ENCODE measurements around the gene ABCC4.

Gene ABCC4

DNA sequence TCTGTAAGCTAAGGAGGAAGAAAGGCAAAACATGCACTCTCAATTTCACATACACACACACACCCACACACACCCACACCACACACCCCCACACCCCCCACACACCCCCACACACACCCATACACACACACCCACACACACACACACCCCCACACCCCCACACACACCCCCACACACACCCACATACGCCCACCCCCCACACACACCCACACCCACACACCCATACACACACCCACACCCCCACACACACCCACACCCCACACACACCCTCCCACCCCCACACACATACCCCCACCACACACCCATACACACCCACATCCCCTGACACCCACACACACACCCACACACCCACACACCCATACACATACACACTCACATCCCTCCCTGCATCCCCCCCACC is 276.1 kb downstream of the ABCC4 start:
- no peaks in the 10 kb centered on the region for H3K4me1 Mint-ChIP-seq (ENCODE audit: low read depth)
- no peaks in the 10 kb centered on the region for H3K27me3 Mint-ChIP-seq
- peaks cover 61% of the 10 kb centered on the region for H3K36me3 Mint-ChIP-seq (ENCODE audit: low read depth)
- H3K4me3 Mint-ChIP-seq, result no peak overlapping the region
- H3K27ac Mint-ChIP-seq, result no peak overlapping the region
- peaks cover 5% of the 10 kb centered on the region for H3K9me3 Mint-ChIP-seq
- no peak for DNase-seq

DNA sequence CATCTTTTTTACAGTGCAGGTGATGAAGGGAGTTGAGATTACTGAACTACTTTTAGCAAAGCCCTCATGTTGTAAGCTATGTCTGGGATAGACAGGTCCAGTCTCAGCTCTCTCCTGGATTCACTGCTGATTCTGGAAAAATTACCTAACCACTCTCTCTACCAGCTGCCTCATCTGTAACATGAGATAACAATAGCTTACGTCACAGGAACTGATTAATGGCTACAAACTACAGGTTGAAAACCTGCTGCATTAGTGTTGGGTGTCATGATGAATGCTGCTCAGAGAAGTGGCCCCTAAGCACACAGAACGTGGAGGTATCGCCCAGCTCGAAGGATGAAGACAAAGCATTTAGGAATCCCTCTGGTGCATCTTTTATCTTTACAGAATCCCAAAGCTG is 277.8 kb downstream of the ABCC4 start:
- DNase-seq, result no peak
- peaks cover 3% of the 10 kb centered on the region for H3K9me3 Mint-ChIP-seq
- H3K27me3 Mint-ChIP-seq, result no peaks in the 10 kb centered on the region
- H3K4me1 Mint-ChIP-seq (ENCODE audit: low read depth), result no peaks in the 10 kb centered on the region
- no peak overlapping the region for H3K4me3 Mint-ChIP-seq
- peaks cover 63% of the 10 kb centered on the region for H3K36me3 Mint-ChIP-seq (ENCODE audit: low read depth)
- H3K27ac Mint-ChIP-seq, result no peak overlapping the region

DNA sequence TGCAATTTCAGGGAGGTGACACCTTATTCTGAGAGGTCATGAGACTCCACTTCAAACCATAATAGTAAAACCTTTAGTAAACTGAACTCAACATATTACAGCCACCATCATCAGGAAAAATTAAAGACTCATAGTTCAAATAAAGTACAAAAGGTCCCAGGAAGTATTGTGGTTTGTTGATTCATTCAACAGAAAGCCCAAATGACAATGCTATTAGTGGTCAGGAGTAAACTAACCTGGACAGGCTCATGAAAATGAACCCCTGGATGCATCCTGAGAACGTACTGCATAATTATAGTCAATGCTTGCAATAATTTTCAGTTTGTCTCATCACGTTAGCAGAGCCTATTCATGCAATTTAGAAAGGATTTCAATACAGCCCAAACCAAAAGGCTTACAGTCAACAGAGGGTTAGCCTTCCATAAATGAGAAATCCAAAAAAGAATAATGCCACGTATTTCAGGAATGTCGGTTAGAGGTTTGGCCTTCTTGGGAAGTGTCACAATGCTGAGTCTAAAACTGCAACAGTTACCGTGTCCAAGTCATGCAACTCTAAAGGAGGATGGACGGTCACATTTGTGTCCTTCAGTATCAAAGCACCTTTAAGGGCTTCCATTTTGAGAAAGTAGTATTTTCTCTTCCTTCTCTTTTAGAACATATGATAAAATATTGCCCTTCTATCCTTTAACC is 280.8 kb downstream of the ABCC4 start:
- no peak overlapping the region for H3K27ac Mint-ChIP-seq
- DNase-seq, result no peak
- H3K4me1 Mint-ChIP-seq (ENCODE audit: low read depth), result no peaks in the 10 kb centered on the region
- H3K9me3 Mint-ChIP-seq, result no peaks in the 10 kb centered on the region
- H3K36me3 Mint-ChIP-seq (ENCODE audit: low read depth), result peaks cover 54% of the 10 kb centered on the region
- H3K27me3 Mint-ChIP-seq, result no peaks in the 10 kb centered on the region
- no peak overlapping the region for H3K4me3 Mint-ChIP-seq

DNA sequence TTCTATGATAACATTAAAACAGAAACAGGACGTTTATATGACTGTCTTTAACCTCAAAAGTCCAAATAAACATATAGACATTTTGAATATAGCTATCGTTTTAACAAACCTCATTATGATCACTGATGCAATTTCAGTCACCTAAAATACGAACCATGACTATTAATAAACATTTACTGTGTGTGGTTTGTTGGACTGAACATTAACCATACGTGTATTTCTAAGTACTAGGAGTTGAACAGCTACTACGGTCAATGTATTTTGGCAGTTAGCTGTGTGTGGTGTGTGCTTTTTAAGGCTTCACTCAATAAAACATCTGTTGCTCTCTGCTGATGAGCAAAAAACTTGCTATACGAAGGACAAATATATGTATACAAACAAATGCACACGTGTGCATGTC is 281.4 kb downstream of the ABCC4 start:
- Mint-ChIP-seq H3K4me1 (ENCODE audit: low read depth) (no peaks in the 10 kb centered on the region), H3K9me3 (no peaks in the 10 kb centered on the region), H3K4me3 (no peak overlapping the region), H3K27ac (no peak overlapping the region), H3K36me3 (ENCODE audit: low read depth) (peaks cover 54% of the 10 kb centered on the region), H3K27me3 (no peaks in the 10 kb centered on the region)
- no peak for DNase-seq

DNA sequence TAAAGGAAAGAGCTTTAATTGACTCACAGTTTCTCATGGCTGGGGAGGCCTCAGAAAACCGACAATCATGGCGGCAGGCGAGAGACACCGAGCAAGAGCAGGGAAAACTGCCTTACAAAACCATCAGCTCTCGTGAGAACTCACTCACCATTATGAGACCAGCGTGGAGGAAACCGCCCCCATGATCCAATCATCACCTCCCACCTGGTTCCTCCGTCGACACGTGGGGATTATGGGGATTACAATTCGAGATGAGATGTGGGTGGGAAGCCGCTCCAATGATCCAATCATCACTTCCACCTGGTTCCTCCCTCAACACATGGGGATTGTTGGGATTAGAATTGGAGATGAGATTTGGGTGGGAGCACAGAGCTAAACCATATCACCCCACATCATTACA is 293.9 kb downstream of the ABCC4 start:
- H3K4me1 Mint-ChIP-seq (ENCODE audit: low read depth), result peaks cover 2% of the 10 kb centered on the region
- H3K4me3 Mint-ChIP-seq, result no peak overlapping the region
- H3K36me3 Mint-ChIP-seq (ENCODE audit: low read depth), result no peaks in the 10 kb centered on the region
- H3K27ac Mint-ChIP-seq, result no peak overlapping the region
- H3K27me3 Mint-ChIP-seq, result peaks cover 17% of the 10 kb centered on the region
- H3K9me3 Mint-ChIP-seq, result no peaks in the 10 kb centered on the region
- no peak for DNase-seq

DNA sequence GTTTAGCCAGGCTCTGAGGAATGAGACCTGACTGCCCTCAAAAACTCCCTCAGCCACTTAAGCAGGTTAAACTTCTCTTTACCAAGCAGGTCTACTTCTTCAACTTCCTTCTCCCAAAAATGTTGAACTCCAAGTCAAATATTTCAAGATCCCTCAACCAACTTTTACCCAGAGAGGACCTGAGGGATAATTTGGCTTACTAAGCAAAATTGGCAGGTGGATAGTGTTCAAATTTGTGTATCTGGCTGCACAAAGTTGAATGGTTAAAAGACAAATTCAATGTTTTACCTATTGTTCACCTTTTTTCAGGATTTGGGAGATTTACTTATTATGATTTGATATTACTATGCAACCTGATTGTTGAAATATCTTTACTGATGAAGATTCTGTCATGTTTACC is 296.0 kb downstream of the ABCC4 start:
- Mint-ChIP-seq H3K27me3 (peaks cover 31% of the 10 kb centered on the region), H3K27ac (no peak overlapping the region), H3K4me1 (ENCODE audit: low read depth) (peaks cover 2% of the 10 kb centered on the region), H3K36me3 (ENCODE audit: low read depth) (no peaks in the 10 kb centered on the region), H3K9me3 (no peaks in the 10 kb centered on the region), H3K4me3 (no peak overlapping the region)
- no peak for DNase-seq

DNA sequence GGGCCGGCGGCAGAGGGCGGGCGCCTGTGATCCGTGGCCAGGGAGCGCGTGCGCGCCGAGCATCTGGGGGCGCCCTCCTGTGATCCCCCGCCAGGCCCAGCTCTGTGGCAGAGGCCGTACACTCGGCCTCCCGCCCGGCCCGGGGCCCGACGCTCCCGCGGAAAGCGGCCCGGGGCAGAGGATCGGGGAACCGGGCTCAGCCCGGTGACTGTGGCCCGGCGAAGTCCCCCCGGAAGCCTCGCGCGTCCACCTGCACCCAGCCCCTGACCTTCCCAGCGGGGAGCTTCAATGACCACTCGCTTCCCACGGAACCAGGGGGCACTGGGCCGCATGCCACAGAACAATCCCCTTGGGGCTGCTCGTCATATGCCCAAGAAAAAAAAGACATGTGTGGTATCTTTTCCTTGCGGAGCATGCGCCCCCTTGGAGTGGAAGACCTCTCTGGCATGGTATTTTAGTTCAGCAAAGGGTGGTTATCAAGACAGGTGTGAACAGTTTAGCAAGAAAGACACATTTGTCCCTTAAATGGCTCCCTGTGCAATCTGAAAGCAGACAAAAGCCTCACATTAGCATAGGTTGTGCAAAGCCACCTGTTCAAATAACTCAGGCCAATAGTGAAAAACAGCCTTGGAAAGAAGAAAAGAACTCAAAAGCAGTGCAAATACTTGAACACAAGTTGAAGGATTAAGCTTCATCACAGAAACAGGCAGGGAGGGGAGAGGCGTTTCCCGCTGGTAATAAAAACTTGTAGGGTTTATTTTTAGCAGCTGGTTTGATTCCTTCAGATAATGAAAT is 298.0 kb downstream of the ABCC4 start:
- H3K27ac Mint-ChIP-seq, result no peak overlapping the region
- H3K4me3 Mint-ChIP-seq, result no peak overlapping the region
- no peak for DNase-seq
- peaks cover 2% of the 10 kb centered on the region for H3K4me1 Mint-ChIP-seq (ENCODE audit: low read depth)
- H3K36me3 Mint-ChIP-seq (ENCODE audit: low read depth), result no peaks in the 10 kb centered on the region
- H3K27me3 Mint-ChIP-seq, result peaks cover 36% of the 10 kb centered on the region
- no peaks in the 10 kb centered on the region for H3K9me3 Mint-ChIP-seq

DNA sequence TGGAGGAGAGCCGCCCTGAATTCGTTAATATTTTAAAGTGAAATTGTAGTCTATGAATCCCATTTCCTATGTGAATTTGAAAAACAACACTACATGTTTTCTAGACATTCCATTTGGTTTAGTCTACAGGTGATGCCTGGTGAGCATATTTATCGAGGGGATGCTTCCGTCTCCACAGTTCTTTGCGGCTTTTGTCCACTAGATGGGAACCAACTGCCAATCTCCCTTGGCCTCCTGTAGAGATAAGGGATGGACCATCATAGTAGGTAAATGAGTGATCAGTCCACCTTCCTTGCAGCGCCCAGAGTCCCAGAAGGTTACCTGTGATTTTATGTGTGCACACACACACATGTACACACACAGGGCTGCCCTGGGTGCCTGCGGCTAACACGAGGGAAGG is 299.1 kb downstream of the ABCC4 start:
- H3K36me3 Mint-ChIP-seq (ENCODE audit: low read depth), result no peaks in the 10 kb centered on the region
- H3K9me3 Mint-ChIP-seq, result no peaks in the 10 kb centered on the region
- peaks cover 40% of the 10 kb centered on the region for H3K27me3 Mint-ChIP-seq
- H3K4me1 Mint-ChIP-seq (ENCODE audit: low read depth), result peaks cover 2% of the 10 kb centered on the region
- no peak for DNase-seq
- no peak overlapping the region for H3K27ac Mint-ChIP-seq
- H3K4me3 Mint-ChIP-seq, result no peak overlapping the region

DNA sequence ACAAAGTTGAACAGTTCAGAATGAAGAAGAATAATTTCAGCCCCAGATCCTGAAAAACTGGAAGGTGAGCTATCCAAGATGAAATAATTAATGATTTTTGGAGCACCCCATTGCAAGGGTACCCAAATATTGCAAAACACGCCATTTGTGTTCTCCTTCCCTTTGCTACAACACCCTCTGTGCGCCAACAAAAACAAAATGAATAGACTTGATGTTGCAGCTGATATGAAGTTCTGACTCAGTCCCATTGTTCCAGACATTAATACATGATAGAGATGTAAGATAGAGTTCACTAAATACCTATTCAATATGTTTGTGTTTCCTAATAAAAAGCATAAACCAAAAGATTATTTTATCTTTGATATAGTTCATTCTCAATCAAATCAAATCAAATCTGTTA is 301.4 kb downstream of the ABCC4 start:
- Mint-ChIP-seq H3K27me3 (peaks cover 47% of the 10 kb centered on the region), H3K9me3 (no peaks in the 10 kb centered on the region), H3K36me3 (ENCODE audit: low read depth) (no peaks in the 10 kb centered on the region), H3K4me1 (ENCODE audit: low read depth) (peaks cover 2% of the 10 kb centered on the region), H3K4me3 (no peak overlapping the region), H3K27ac (no peak overlapping the region)
- no peak for DNase-seq

DNA sequence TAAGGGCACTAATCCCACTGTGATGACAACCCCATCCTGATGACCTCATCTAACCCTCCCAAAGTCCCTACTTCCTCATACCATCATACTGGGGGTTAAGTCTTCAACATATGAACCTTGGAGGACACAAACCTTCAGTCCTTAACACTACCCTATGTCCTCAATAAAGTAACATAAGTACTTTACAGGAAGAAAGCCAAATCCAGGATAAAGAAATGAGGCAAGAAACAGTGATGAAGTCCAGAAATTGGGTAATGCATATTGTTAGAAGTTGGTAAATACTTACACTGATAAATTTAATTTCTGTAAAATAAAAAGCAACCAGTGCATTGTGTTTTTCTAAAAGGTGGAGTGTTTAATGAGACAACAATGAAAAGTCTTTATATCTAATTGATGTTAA is 304.1 kb downstream of the ABCC4 start:
- no peaks in the 10 kb centered on the region for H3K36me3 Mint-ChIP-seq (ENCODE audit: low read depth)
- H3K9me3 Mint-ChIP-seq, result no peaks in the 10 kb centered on the region
- peaks cover 44% of the 10 kb centered on the region for H3K27me3 Mint-ChIP-seq
- no peak overlapping the region for H3K27ac Mint-ChIP-seq
- no peaks in the 10 kb centered on the region for H3K4me1 Mint-ChIP-seq (ENCODE audit: low read depth)
- DNase-seq, result no peak
- H3K4me3 Mint-ChIP-seq, result no peak overlapping the region

DNA sequence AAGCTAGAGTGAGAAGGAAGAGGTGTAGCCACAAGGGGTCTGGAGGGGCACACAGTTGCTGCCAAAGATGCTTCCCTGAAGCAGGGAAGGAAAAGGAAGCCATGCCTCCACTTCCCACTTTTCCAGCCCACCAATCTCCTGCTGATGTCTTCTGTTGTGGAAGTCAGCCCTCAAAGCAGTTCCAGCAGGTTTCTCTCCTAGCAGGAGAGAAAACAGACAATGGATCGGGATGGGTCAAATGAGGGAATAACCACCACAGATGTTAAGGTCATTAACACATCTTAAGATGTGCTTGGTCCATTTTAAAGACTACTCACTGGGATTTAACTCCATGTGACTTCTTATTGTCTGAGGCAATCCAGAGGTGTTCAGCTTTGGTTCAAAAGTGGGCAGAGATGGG is 304.8 kb downstream of the ABCC4 start:
- Mint-ChIP-seq H3K4me3 (no peak overlapping the region), H3K4me1 (ENCODE audit: low read depth) (no peaks in the 10 kb centered on the region), H3K27ac (no peak overlapping the region), H3K27me3 (peaks cover 41% of the 10 kb centered on the region), H3K36me3 (ENCODE audit: low read depth) (no peaks in the 10 kb centered on the region), H3K9me3 (no peaks in the 10 kb centered on the region)
- no peak for DNase-seq

DNA sequence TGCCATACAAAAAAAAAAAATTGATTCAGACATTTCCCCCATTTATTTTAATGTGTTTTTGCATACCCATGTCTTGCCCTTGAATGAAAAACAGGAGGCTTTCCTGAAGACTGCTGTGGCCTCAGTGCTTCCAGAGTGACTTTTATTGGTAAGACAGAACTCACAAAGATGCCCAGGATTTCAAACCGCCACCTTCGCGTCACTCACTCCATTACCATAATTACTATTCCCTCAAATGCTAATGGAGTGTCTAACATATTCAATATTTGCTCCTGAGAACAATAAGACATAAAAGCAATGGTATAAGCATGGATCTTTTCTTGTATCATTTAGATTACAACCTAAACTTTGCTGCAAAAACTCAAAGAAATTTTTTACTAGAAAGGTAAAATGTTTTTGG is 306.7 kb downstream of the ABCC4 start:
- H3K27ac Mint-ChIP-seq, result no peak overlapping the region
- H3K9me3 Mint-ChIP-seq, result no peaks in the 10 kb centered on the region

DNA sequence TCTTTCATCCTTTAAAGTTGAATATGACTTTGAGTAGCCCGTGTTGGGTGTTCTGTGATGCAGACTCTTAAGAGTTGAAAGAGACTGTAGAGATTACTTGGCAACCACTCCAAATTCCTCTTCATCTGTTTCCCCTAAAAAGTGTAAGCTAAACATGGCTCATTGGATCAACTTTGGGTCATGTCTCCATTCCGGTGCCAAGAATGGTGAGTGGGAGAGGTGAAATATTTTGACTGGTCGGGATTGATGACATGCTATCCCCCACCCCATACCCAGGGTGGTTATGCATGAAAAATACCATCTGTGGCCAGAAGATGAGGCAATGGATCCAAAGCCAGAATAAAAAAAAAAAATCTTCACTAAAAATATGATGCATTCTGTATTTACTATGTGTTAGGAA is 307.6 kb downstream of the ABCC4 start:
- Mint-ChIP-seq H3K27ac (no peak overlapping the region), H3K4me1 (ENCODE audit: low read depth) (no peaks in the 10 kb centered on the region), H3K4me3 (no peak overlapping the region), H3K27me3 (peaks cover 39% of the 10 kb centered on the region), H3K9me3 (no peaks in the 10 kb centered on the region), H3K36me3 (ENCODE audit: low read depth) (no peaks in the 10 kb centered on the region)
- no peak for DNase-seq

More for the DNA sequence above, 306.7 kb downstream of the ABCC4 start:
- Mint-ChIP-seq H3K4me1 (ENCODE audit: low read depth) (no peaks in the 10 kb centered on the region), H3K36me3 (ENCODE audit: low read depth) (no peaks in the 10 kb centered on the region), H3K27me3 (peaks cover 39% of the 10 kb centered on the region), H3K4me3 (no peak overlapping the region)
- no peak for DNase-seq

DNA sequence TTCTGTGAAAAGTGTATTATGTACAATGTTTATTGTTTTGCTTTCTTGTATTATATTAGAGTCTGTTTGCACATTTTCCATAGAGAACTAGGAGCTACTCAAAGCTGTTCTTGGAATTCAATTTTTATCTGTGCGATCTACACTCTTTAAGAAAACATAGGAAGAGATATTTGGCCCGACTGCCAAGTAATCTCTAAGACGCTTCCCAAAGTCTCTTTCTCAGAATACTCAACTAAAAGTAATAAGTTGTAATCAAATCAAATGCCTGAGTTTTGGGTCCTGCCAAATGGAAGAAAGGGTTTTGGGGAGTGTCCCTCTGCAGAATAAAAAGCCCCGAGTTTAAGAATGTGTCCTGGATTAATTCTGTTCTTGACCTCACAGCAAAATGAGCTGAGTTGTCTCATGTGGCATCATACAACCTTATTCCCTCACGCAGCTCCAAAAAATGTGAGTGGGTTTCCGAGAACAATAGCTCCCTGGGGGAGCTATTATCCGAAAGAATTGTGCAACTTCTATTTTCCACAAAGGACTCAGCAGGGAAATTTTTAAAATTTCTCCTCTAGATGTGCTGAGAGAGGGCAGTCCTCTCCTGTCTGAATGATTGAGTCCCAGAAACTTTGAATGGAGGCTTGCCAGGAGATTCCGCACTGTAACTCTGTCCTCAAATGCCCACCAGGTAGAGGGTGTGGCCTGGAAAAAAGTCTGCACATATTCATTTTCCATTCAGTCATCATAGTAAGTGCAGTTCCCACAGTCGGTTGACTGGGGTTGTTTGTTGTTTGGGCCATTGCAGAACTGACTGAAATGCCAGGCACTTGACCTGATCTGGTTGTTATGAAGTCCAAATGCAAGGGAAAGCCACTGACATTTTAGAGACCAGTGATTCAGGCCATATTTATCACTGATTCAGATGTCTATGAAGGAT is 309.0 kb downstream of the ABCC4 start:
- DNase-seq, result no peak
- no peaks in the 10 kb centered on the region for H3K36me3 Mint-ChIP-seq (ENCODE audit: low read depth)
- H3K4me3 Mint-ChIP-seq, result no peak overlapping the region
- H3K4me1 Mint-ChIP-seq (ENCODE audit: low read depth), result no peaks in the 10 kb centered on the region
- no peak overlapping the region for H3K27ac Mint-ChIP-seq
- no peaks in the 10 kb centered on the region for H3K9me3 Mint-ChIP-seq
- peaks cover 37% of the 10 kb centered on the region for H3K27me3 Mint-ChIP-seq

DNA sequence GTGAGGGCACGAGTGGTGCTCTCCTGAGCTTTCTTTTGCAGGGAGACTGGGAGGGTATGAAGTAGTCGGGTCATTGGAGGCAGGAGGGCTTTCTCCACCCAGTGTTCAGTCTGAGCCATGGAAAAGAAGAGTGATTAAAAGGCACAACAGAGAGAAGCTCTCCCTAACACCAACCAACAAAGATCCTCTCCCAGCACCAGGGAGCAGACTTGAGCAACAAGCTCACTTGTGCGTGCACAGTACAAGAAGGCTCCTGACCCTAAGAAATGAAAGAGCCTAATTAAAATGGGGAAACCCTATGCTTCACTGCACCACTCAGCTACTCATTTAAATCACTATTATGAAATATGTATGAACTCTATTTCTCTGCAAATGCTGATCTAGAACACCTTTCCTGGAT is 312.6 kb downstream of the ABCC4 start:
- Mint-ChIP-seq H3K4me3 (no peak overlapping the region), H3K27me3 (peaks cover 28% of the 10 kb centered on the region), H3K27ac (no peak overlapping the region), H3K36me3 (ENCODE audit: low read depth) (no peaks in the 10 kb centered on the region), H3K9me3 (no peaks in the 10 kb centered on the region), H3K4me1 (ENCODE audit: low read depth) (no peaks in the 10 kb centered on the region)
- DNase-seq, result no peak
